DOHH2 (cell line): ENCODE results near the gene TICAM1.
A peak's percentile ranks its signal among the peaks of the same experiment; 100 is the strongest.

Experiments
- H3F3A ChIP-seq: fragments of 200-600 bp; sonication (generic), shearing (Covaris generic); 2 replicates; pipeline ENCODE4 v1.6.0; 2016; ENCODE audit warnings: antibody characterized with exemption, mild to moderate bottlenecking; ENCODE audit not compliant: control insufficient read depth, insufficient read depth
- H3K27ac ChIP-seq: fragments of 200-600 bp; sonication (generic); 2 replicates; pipeline ENCODE4 v1.5.1; 2014; ENCODE audit warnings: low read depth, mild to moderate bottlenecking, low read length, moderate library complexity
- H3K27me3 ChIP-seq: fragments of 200-600 bp; sonication (generic); 2 replicates; pipeline ENCODE4 v1.6.1; 2014; ENCODE audit warnings: mild to moderate bottlenecking, low read length, mixed read lengths; ENCODE audit not compliant: control insufficient read depth
- H3K36me3 ChIP-seq: fragments of 200-600 bp; sonication (generic); 2 replicates; pipeline ENCODE4 v1.6.1; 2014; ENCODE audit warnings: mild to moderate bottlenecking, low read length, moderate library complexity, mixed read lengths; ENCODE audit not compliant: control insufficient read depth
- H3K4me1 ChIP-seq: fragments of 200-600 bp; sonication (generic); 2 replicates; pipeline ENCODE4 v1.6.1; 2014; ENCODE audit warnings: mild to moderate bottlenecking, low read length, mixed read lengths; ENCODE audit not compliant: control insufficient read depth
- H3K4me2 ChIP-seq: fragments of 200-600 bp; sonication (generic); 2 replicates; pipeline ENCODE4 v1.6.0; 2014; ENCODE audit warnings: mild to moderate bottlenecking, low read length, moderate library complexity
- H3K4me3 ChIP-seq: fragments of 200-600 bp; sonication (generic); 2 replicates; pipeline ENCODE4 v1.5.1; 2014; ENCODE audit warnings: mild to moderate bottlenecking, low read length, mixed read lengths
- H3K79me2 ChIP-seq: fragments of 200-600 bp; sonication (generic); 2 replicates; pipeline ENCODE4 v1.6.1; 2014; ENCODE audit warnings: mild to moderate bottlenecking, low read length, mixed read lengths; ENCODE audit not compliant: control insufficient read depth
- H3K9me2 ChIP-seq: fragments of 200-600 bp; sonication (generic); replicated peaks from 2 replicates; pipeline ENCODE4 v1.6.1; 2014; ENCODE audit warnings: mild to moderate bottlenecking, low read length, mixed read lengths; ENCODE audit not compliant: control insufficient read depth
- H3K9me3 ChIP-seq: fragments of 200-600 bp; sonication (generic); 2 replicates; pipeline ENCODE4 v1.6.1; 2014; ENCODE audit warnings: antibody characterized with exemption, low read length, mixed read lengths; ENCODE audit not compliant: control insufficient read depth, insufficient read depth
- H4K20me1 ChIP-seq: fragments of 200-600 bp; sonication (generic); 2 replicates; pipeline ENCODE4 v1.6.0; 2014; ENCODE audit warnings: low read depth, mild to moderate bottlenecking, antibody characterized with exemption, low read length, moderate library complexity; ENCODE audit not compliant: control insufficient read depth, insufficient read depth
- CTCF ChIP-seq: fragments of 200-600 bp; sonication (generic); IDR thresholded peaks from one replicate; pipeline ENCODE4 v1.5.1; 2014; ENCODE audit warnings: antibody characterized with exemption, mild to moderate bottlenecking, low read depth, low read length; ENCODE audit not compliant: poor library complexity, severe bottlenecking
- EZH2phosphoT487 ChIP-seq: fragments of 200-600 bp; sonication (generic); IDR thresholded peaks from 2 replicates; pipeline ENCODE4 v1.6.1; 2017; ENCODE audit warnings: borderline replicate concordance, mild to moderate bottlenecking, antibody characterized with exemption, low read length, moderate library complexity, mixed read lengths

The TICAM1 gene

GRCh38 chr19:4821265-4821664 lies 10.2 kb downstream of the TICAM1 start:
- Histone ChIP-seq H3K4me3 (no peak overlapping the region), H3K36me3 (peaks cover 55% of the 10 kb centered on the region), H3K9me2 (no peaks in the 10 kb centered on the region), H3F3A (no peaks in the 10 kb centered on the region), H4K20me1 (no peaks in the 10 kb centered on the region), H3K27me3 (no peaks in the 10 kb centered on the region), H3K9me3 (no peaks in the 10 kb centered on the region), H3K79me2 (peaks cover 89% of the 10 kb centered on the region), H3K4me1 (peaks cover 12% of the 10 kb centered on the region), H3K4me2 (no peak overlapping the region), H3K27ac (no peak overlapping the region)
- TF ChIP-seq CTCF (no peak), EZH2phosphoT487 (no peak)

- H3K4me1 ChIP-seq: peaks cover 30% of the 10 kb centered on the region
- H3K4me2 ChIP-seq: no peak overlapping the region
- no peaks in the 10 kb centered on the region for H3K9me2 ChIP-seq
- no peak overlapping the region for H3K4me3 ChIP-seq
- TF ChIP-seq EZH2phosphoT487 (no peak), CTCF (peak; percentile 13)
- no peak overlapping the region for H3K27ac ChIP-seq
- no peaks in the 10 kb centered on the region for H3K9me3 ChIP-seq
- H3K36me3 ChIP-seq: peaks cover 56% of the 10 kb centered on the region
- H3K27me3 ChIP-seq: no peaks in the 10 kb centered on the region
- H3K79me2 ChIP-seq: peaks cover 60% of the 10 kb centered on the region
- peaks cover 24% of the 10 kb centered on the region for H3F3A ChIP-seq
- no peaks in the 10 kb centered on the region for H4K20me1 ChIP-seq
Observed at GRCh38 chr19:4817467-4818277, 13.8 kb downstream of the TICAM1 start.

GRCh38 chr19:4816950-4817278 lies 14.6 kb downstream of the TICAM1 start:
- H3K4me1 ChIP-seq: peaks cover 38% of the 10 kb centered on the region
- H3F3A ChIP-seq: peaks cover 24% of the 10 kb centered on the region
- no peaks in the 10 kb centered on the region for H3K9me3 ChIP-seq
- no peaks in the 10 kb centered on the region for H3K27me3 ChIP-seq
- H3K9me2 ChIP-seq: no peaks in the 10 kb centered on the region
- peaks cover 53% of the 10 kb centered on the region for H3K79me2 ChIP-seq
- H3K36me3 ChIP-seq: peaks cover 52% of the 10 kb centered on the region
- TF ChIP-seq EZH2phosphoT487 (no peak), CTCF (no peak)
- no peak overlapping the region for H3K4me2 ChIP-seq
- no peak overlapping the region for H3K4me3 ChIP-seq
- H4K20me1 ChIP-seq: no peaks in the 10 kb centered on the region
- H3K27ac ChIP-seq: no peak overlapping the region
